OCI-LY3 (cell line): Measurements from ENCODE around the gene CCDC38.

ENCODE experiments used
- H2AFZ ChIP-seq: fragments of 200-600, 300-600 bp; shearing (Covaris generic); 2 replicates; pipeline ENCODE4 v1.6.0; 2014; ENCODE audit warnings: antibody characterized with exemption, low read depth, low read length
- H3K27ac ChIP-seq: fragments of 200-600, 300-600 bp; sonication (generic); 2 replicates; pipeline ENCODE4 v1.5.1; 2014; ENCODE audit warnings: mild to moderate bottlenecking, low read length, moderate library complexity, mixed read lengths
- H3K27me3 ChIP-seq: fragments of 200-600, 300-600 bp; sonication (generic); 2 replicates; pipeline ENCODE4 v1.6.1; 2014; ENCODE audit warnings: low read depth, low read length, mixed read lengths
- H3K36me3 ChIP-seq: fragments of 200-600, 300-600 bp; sonication (generic); replicated peaks from 2 replicates; pipeline ENCODE3; 2014; ENCODE audit warnings: low read depth, low read length, mixed read lengths
- H3K4me1 ChIP-seq: fragments of 300-600, 200-600 bp; sonication (generic); 2 replicates; pipeline ENCODE4 v1.6.1; 2014; ENCODE audit warnings: low read length, mixed read lengths
- H3K4me2 ChIP-seq: fragments of 200-600, 300-600 bp; sonication (generic); 2 replicates; pipeline ENCODE4 v1.6.1; 2014; ENCODE audit warnings: low read length, mixed read lengths
- H3K4me3 ChIP-seq: fragments of 300-600, 200-600 bp; sonication (generic); 2 replicates; pipeline ENCODE4 v1.5.1; 2014; ENCODE audit warnings: antibody characterized with exemption, mild to moderate bottlenecking, low read length, moderate library complexity
- H3K79me2 ChIP-seq: fragments of 300-600, 200-600 bp; shearing (Covaris generic); 2 replicates; pipeline ENCODE4 v1.6.1; 2014; ENCODE audit warnings: mild to moderate bottlenecking, low read length, mixed read lengths
- H3K9ac ChIP-seq: fragments of 300-600, 200-600 bp; shearing (Covaris generic); 2 replicates; pipeline ENCODE4 v1.6.0; 2014; ENCODE audit warnings: mild to moderate bottlenecking, low read length, moderate library complexity
- H3K9me3 ChIP-seq: fragments of 200-600, 300-600 bp; shearing (Covaris generic); 2 replicates; pipeline ENCODE4 v1.6.1; 2014; ENCODE audit warnings: low read length, mixed read lengths; ENCODE audit not compliant: insufficient read depth
- H4K20me1 ChIP-seq: fragments of 200-600, 300-600 bp; sonication (generic); 2 replicates; pipeline ENCODE4 v1.6.1; 2016; ENCODE audit warnings: low read length, mixed read lengths; ENCODE audit not compliant: insufficient read depth
- EZH2phosphoT487 ChIP-seq: fragments of 200-600 bp; shearing (Covaris generic); IDR thresholded peaks from 2 replicates; pipeline ENCODE4 v1.6.1; 2018; ENCODE audit warnings: antibody characterized with exemption, mixed run types, low read depth
- TF ChIP-seq, protein P1 (sequence below): fragments of 200-600, 300-600 bp; sonication (generic); IDR thresholded peaks from 2 replicates; pipeline ENCODE4 v1.5.1; 2014; ENCODE audit warnings: antibody characterized with exemption, low read length, low read depth

CCDC38 gene

DNA sequence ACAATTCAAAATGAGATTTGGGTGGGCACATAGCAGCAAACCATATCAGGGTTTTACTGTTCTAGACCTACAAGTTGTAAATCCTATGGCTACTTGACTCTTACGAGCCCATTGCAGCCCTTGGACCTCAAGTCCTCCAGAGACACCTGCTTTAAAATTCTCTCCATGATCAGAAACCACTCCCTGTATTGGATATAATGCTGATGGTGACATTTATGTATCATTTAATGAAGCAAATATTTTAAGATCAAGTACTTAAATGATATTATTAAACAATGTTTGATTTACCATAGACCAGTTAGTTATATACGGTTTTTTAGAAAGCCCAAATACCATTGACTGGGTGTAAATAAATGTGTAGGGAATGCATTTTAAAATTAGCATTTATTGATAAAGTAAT is 24.9 kb upstream of the CCDC38 start:
- no peak overlapping the region for H3K27ac ChIP-seq
- TF ChIP-seq, protein P1, sequence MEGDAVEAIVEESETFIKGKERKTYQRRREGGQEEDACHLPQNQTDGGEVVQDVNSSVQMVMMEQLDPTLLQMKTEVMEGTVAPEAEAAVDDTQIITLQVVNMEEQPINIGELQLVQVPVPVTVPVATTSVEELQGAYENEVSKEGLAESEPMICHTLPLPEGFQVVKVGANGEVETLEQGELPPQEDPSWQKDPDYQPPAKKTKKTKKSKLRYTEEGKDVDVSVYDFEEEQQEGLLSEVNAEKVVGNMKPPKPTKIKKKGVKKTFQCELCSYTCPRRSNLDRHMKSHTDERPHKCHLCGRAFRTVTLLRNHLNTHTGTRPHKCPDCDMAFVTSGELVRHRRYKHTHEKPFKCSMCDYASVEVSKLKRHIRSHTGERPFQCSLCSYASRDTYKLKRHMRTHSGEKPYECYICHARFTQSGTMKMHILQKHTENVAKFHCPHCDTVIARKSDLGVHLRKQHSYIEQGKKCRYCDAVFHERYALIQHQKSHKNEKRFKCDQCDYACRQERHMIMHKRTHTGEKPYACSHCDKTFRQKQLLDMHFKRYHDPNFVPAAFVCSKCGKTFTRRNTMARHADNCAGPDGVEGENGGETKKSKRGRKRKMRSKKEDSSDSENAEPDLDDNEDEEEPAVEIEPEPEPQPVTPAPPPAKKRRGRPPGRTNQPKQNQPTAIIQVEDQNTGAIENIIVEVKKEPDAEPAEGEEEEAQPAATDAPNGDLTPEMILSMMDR, result no peak
- TF ChIP-seq EZH2phosphoT487, result no peak
- no peaks in the 10 kb centered on the region for H3K4me1 ChIP-seq
- H3K4me3 ChIP-seq, result no peak overlapping the region
- H4K20me1 ChIP-seq, result no peaks in the 10 kb centered on the region
- no peaks in the 10 kb centered on the region for H3K9me3 ChIP-seq
- H2AFZ ChIP-seq, result no peak overlapping the region
- H3K79me2 ChIP-seq, result no peaks in the 10 kb centered on the region
- no peak overlapping the region for H3K4me2 ChIP-seq
- no peak overlapping the region for H3K9ac ChIP-seq
- H3K27me3 ChIP-seq, result no peaks in the 10 kb centered on the region
- no peaks in the 10 kb centered on the region for H3K36me3 ChIP-seq

DNA sequence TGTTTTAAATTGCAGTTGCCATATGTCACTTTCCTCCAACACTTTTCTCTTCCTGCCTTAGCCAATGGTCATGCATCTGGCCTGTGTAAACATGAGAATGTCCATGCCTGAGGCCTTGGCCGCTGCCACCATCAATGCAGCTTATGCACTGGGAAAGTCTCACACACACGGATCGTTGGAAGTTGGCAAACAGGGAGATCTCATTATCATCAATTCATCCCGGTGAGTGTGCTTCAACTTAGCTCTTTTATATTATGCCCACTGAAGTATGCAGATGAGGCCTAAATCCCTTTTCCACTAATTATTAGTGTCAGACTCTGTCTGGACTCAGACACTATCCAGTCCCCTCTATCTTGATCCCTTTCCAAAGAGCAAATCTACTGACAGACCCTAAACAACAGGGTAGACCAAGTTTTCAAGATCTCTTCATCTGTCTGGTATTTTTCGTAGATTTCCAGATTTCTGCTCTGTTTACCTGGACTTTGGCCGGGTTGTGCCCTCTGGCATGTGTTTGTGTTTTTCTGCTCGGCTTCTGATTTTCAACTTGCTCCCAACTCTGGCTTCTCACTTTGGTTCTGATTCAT is 24.0 kb upstream of the CCDC38 start:
- H3K4me2 ChIP-seq, result no peak overlapping the region
- no peaks in the 10 kb centered on the region for H3K27me3 ChIP-seq
- no peak overlapping the region for H3K9ac ChIP-seq
- H4K20me1 ChIP-seq, result no peaks in the 10 kb centered on the region
- H3K79me2 ChIP-seq, result no peaks in the 10 kb centered on the region
- H3K4me3 ChIP-seq, result no peak overlapping the region
- no peaks in the 10 kb centered on the region for H3K4me1 ChIP-seq
- H3K36me3 ChIP-seq, result no peaks in the 10 kb centered on the region
- no peak overlapping the region for H3K27ac ChIP-seq
- no peak overlapping the region for H2AFZ ChIP-seq
- H3K9me3 ChIP-seq, result no peaks in the 10 kb centered on the region
- no peak for TF ChIP-seq EZH2phosphoT487
- TF ChIP-seq, protein P1, result no peak

DNA sequence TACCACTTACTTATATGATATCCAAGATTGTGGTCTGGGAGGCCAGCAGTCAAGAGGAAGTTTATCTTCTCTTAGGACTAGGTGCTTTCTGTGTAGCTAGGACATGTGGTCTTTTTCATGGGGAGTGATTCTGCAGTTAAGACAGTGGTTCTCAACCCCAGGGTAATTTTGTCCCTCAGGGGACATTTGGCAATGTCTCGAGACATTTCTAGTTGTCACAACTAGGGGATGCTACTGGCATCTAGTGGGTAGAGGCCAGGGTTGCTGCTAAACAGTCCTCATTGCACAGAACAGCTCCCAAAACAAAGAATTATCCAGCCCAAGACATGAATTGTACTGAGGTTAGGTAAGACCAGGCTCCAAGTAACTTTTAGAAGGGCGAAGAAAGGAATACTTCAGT is 20.7 kb upstream of the CCDC38 start:
- TF ChIP-seq, protein P1, result peak; percentile 43
- TF ChIP-seq EZH2phosphoT487, result no peak
- H3K9ac ChIP-seq, result no peak overlapping the region
- no peaks in the 10 kb centered on the region for H3K27me3 ChIP-seq
- no peak overlapping the region for H3K4me2 ChIP-seq
- H3K4me3 ChIP-seq, result no peak overlapping the region
- no peak overlapping the region for H3K27ac ChIP-seq
- no peaks in the 10 kb centered on the region for H3K9me3 ChIP-seq
- H2AFZ ChIP-seq, result no peak overlapping the region
- H3K79me2 ChIP-seq, result no peaks in the 10 kb centered on the region
- no peaks in the 10 kb centered on the region for H3K36me3 ChIP-seq
- no peaks in the 10 kb centered on the region for H4K20me1 ChIP-seq
- H3K4me1 ChIP-seq, result no peaks in the 10 kb centered on the region

DNA sequence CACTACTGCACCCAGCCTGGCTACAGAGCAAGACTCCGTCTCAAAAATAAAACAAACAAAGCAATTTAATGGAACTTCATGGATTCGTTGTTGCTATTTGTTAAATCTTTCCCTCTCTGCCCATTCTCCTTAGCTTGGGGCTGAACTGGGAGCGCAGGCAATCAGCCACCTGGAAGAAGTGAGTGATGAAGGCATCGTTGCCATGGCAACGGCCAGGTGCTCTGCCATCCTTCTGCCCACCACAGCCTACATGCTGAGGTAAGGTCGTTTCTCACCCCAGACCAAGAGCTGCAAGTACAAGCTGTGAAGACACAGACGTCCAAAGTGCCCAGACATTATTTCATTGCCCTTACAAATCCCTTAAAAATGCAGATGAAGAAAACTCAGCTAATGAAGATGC is 19.8 kb upstream of the CCDC38 start:
- Histone ChIP-seq H3K4me1 (no peaks in the 10 kb centered on the region), H3K4me3 (no peak overlapping the region), H3K9ac (no peak overlapping the region), H3K4me2 (no peak overlapping the region), H3K79me2 (no peaks in the 10 kb centered on the region), H3K27ac (no peak overlapping the region), H3K27me3 (no peaks in the 10 kb centered on the region), H2AFZ (no peak overlapping the region), H3K9me3 (no peaks in the 10 kb centered on the region), H4K20me1 (no peaks in the 10 kb centered on the region), H3K36me3 (no peaks in the 10 kb centered on the region)
- TF ChIP-seq, protein P1, result no peak
- no peak for TF ChIP-seq EZH2phosphoT487
